ENCODE data around the gene PLPPR5.
"Not testable (repeated sequence)": the region's sequence is repeated elsewhere in the genome, so short reads cannot be mapped to it uniquely, and the experiment has no call there.

The PLPPR5 gene

GRCh38 chr1:98914547-98914946, 90.1 kb downstream of the PLPPR5 start:
- DNase-seq (ENCODE audit: low read depth), result no peak

- no peak for DNase-seq (ENCODE audit: low read depth)
These were observed 93.8 kb downstream of the PLPPR5 start for GRCh38 chr1:98910827-98911226.

- DNase-seq (ENCODE audit: low read depth), result no peak
These were observed 95.7 kb downstream of the PLPPR5 start for GRCh38 chr1:98908980-98909379.

GRCh38 chr1:98906809-98907208, 97.9 kb downstream of the PLPPR5 start:
- DNase-seq (ENCODE audit: low read depth), result no peak

GRCh38 chr1:98906361-98906760, 98.3 kb downstream of the PLPPR5 start:
- no peak for DNase-seq (ENCODE audit: low read depth)

GRCh38 chr1:98904684-98905083, 100.0 kb downstream of the PLPPR5 start:
- no peak for DNase-seq (ENCODE audit: low read depth)

- no peak for DNase-seq (ENCODE audit: low read depth)
These were observed 100.9 kb downstream of the PLPPR5 start for GRCh38 chr1:98903726-98904125.

GRCh38 chr1:98903261-98903660, 101.4 kb downstream of the PLPPR5 start:
- no peak for DNase-seq (ENCODE audit: low read depth)

- DNase-seq (ENCODE audit: low read depth), result no peak
These were observed 105.7 kb downstream of the PLPPR5 start for GRCh38 chr1:98898940-98899339.

- DNase-seq (ENCODE audit: low read depth), result no peak
These were observed 107.2 kb downstream of the PLPPR5 start for GRCh38 chr1:98897479-98897878.

- DNase-seq (ENCODE audit: low read depth), result no peak
These were observed 107.8 kb downstream of the PLPPR5 start for GRCh38 chr1:98896711-98897445.

GRCh38 chr1:98893371-98893770, 111.3 kb downstream of the PLPPR5 start:
- DNase-seq (ENCODE audit: low read depth), result no peak

- no peak for DNase-seq (ENCODE audit: low read depth)
These were observed 115.8 kb downstream of the PLPPR5 start for GRCh38 chr1:98888869-98889268.

- no peak for DNase-seq (ENCODE audit: low read depth)
These were observed 117.2 kb downstream of the PLPPR5 start for GRCh38 chr1:98887507-98887906.

- DNase-seq (ENCODE audit: low read depth), result no peak
These were observed 119.8 kb downstream of the PLPPR5 start for GRCh38 chr1:98884864-98885263.

- no peak for DNase-seq (ENCODE audit: low read depth)
These were observed 122.8 kb downstream of the PLPPR5 start for GRCh38 chr1:98881901-98882300.

GRCh38 chr1:98881234-98881633, 123.4 kb downstream of the PLPPR5 start:
- not testable (repeated sequence) for DNase-seq (ENCODE audit: low read depth)

GRCh38 chr1:98874828-98875227, 129.8 kb downstream of the PLPPR5 start:
- DNase-seq (ENCODE audit: low read depth), result no peak

- DNase-seq (ENCODE audit: low read depth), result no peak
These were observed 133.4 kb downstream of the PLPPR5 start for GRCh38 chr1:98870959-98871903.

- no peak for DNase-seq (ENCODE audit: low read depth)
These were observed 138.9 kb downstream of the PLPPR5 start for GRCh38 chr1:98865796-98866195.

- no peak for DNase-seq (ENCODE audit: low read depth)
These were observed 144.3 kb downstream of the PLPPR5 start for GRCh38 chr1:98860329-98860728.

GRCh38 chr1:98854137-98854536, 150.5 kb downstream of the PLPPR5 start:
- no peak for DNase-seq (ENCODE audit: low read depth)

- no peak for DNase-seq (ENCODE audit: low read depth)
These were observed 154.6 kb downstream of the PLPPR5 start for GRCh38 chr1:98849969-98850636.

All from stimulated activated CD8-positive, alpha-beta memory T cell treated with anti-CD3 and anti-CD28 coated beads, Interleukin-15, amount 100 ng/mL, for 1 hour (primary cell).